Mammary epithelial cell (primary cell): ENCODE data around the gene PTPRJ.

Experiments
- CTCF ChIP-seq, 2 donors: IDR thresholded peaks in 1 of 2; conservative IDR thresholded peaks in 1 of 2; 2 replicates each; pipeline ENCODE4 v1.5.1; 2011 to 2012; ENCODE audit warnings: inconsistent platforms in 2 of 2, low read length in 2 of 2, mild to moderate bottlenecking in 2 of 2, control low read depth in 1 of 2, low read depth in 1 of 2; ENCODE audit not compliant: insufficient read depth in 1 of 2; ENCODE audit errors: extremely low read depth in 1 of 2
- EZH2 ChIP-seq: IDR thresholded peaks from 2 replicates; pipeline ENCODE4 v1.6.1; 2012; ENCODE audit warnings: low read length, inconsistent platforms, borderline replicate concordance

- TF ChIP-seq CTCF (conservative IDR thresholded peaks at IDR 0.05 in 1 of 2, IDR thresholded peaks at IDR 0.05 in 1 of 2; ENCODE audit: extremely low read depth in 1 of 2, insufficient read depth in 1 of 2, low read depth in 1 of 2, low read length in 2 of 2) (peak; percentile 12 to 39), EZH2 (no peak)
Observed at GRCh38 chr11:48109046-48109666, 128.8 kb downstream of the PTPRJ start.
